ENCODE measurements around the gene SNRK. TPM values are rescaled to one million over a fixed set of nuclear protein-coding genes. Genes with fewer than 3 reads are reported as not detected.

Gene SNRK
- total RNA-seq, 1 experiment from 2014 or later: 11.4 TPM

GRCh38 chr3:43372007-43372740 lies 85.8 kb downstream of the SNRK start:
- DNase-seq (ENCODE audit: low spot score): no peak

- no peak for DNase-seq (ENCODE audit: low spot score)
Observed at GRCh38 chr3:43372809-43373559, 86.6 kb downstream of the SNRK start.

- DNase-seq (ENCODE audit: low spot score): no peak
Observed at GRCh38 chr3:43373560-43373928, 87.2 kb downstream of the SNRK start.

- no peak for DNase-seq (ENCODE audit: low spot score)
Observed at GRCh38 chr3:43378066-43378935, 92.0 kb downstream of the SNRK start.

- no peak for DNase-seq (ENCODE audit: low spot score)
Observed at GRCh38 chr3:43379343-43379742, 93.0 kb downstream of the SNRK start.

GRCh38 chr3:43388175-43388574 lies 101.8 kb downstream of the SNRK start:
- no peak for DNase-seq (ENCODE audit: low spot score)

- no peak for DNase-seq (ENCODE audit: low spot score)
Observed at GRCh38 chr3:43388915-43389314, 102.6 kb downstream of the SNRK start.

GRCh38 chr3:43389388-43390254 lies 103.3 kb downstream of the SNRK start:
- peak; percentile 68 for DNase-seq (ENCODE audit: low spot score)

- DNase-seq (ENCODE audit: low spot score): no peak
Observed at GRCh38 chr3:43390255-43390588, 103.9 kb downstream of the SNRK start.

- no peak for DNase-seq (ENCODE audit: low spot score)
Observed at GRCh38 chr3:43391621-43392020, 105.3 kb downstream of the SNRK start.

- DNase-seq (ENCODE audit: low spot score): no peak
Observed at GRCh38 chr3:43394041-43394554, 107.8 kb downstream of the SNRK start.

- DNase-seq (ENCODE audit: low spot score): no peak
Observed at GRCh38 chr3:43399034-43399433, 112.7 kb downstream of the SNRK start.

GRCh38 chr3:43400167-43400566 lies 113.8 kb downstream of the SNRK start:
- no peak for DNase-seq (ENCODE audit: low spot score)

Other genes starting within 250 kb of the SNRK start
- gene POMGNT2, start 180.5 kb upstream of the SNRK start, total RNA-seq (2014; rRNA removed; shearing (Covaris generic)): 13.5 and 18.5 TPM in 2 replicates